GM12878 (cell line): ENCODE measurements around the gene GLT8D1. TPM values are rescaled to one million over a fixed set of nuclear protein-coding genes. Genes with fewer than 3 reads are reported as not detected.

Source experiments
- ATAC-seq: fragments of 200-7000 bp; cut with Tn5 transposase; 3 replicates; pipeline ENCODE4 v1.9.1; 2020; ENCODE audit warnings: mild to moderate bottlenecking, moderate library complexity
- BruUV-seq: library from RNA; stranded (reverse); fragments of 400-500 nt; replicated peaks from 2 replicates; lab custom pipeline; 2021; lab: Mats Ljungman, UMichigan
- CTCF ChIA-PET: fragments of 300-600 bp; sonication (Branson Sonifier 250); formaldehyde crosslinking; extraction: SDS; loops from one replicate; lab custom pipeline; 2021; ENCODE audit warnings: inconsistent platforms; lab: Yijun Ruan, JAX
- POLR2A ChIA-PET: fragments of 350-600 bp; formaldehyde crosslinking; extraction: SDS; loops from one replicate; lab custom pipeline; 2021; ENCODE audit warnings: inconsistent platforms; lab: Charles Lee
- RAD21 ChIA-PET: fragments of 300-600 bp; sonication (Branson Sonifier 250); formaldehyde crosslinking; loops from one replicate; lab custom pipeline; 2023; ENCODE audit warnings: antibody characterized with exemption; ENCODE audit not compliant: unreplicated experiment; lab: Charles Lee
- SMC1A ChIA-PET: fragments of 300-600 bp; sonication (Branson Sonifier 250); formaldehyde crosslinking; loops from one replicate; lab custom pipeline; 2023; ENCODE audit not compliant: unreplicated experiment, uncharacterized antibody; lab: Charles Lee
- DNase-seq: peaks from one replicate; pipeline ENCODE4 v3.0.0-alpha.2; 2011; ENCODE audit warnings: low read depth, low spot score
- FAIRE-seq: peaks from 3 replicates; lab custom pipeline; 2011; peaks lifted over from hg19 to GRCh38; lab: Jason Lieb, UNC
- H2AFZ ChIP-seq: 2 replicates; pipeline ENCODE4 v1.6.0; 2011; ENCODE audit warnings: low read depth, low read length, control low read depth; ENCODE audit not compliant: control insufficient read depth
- H3K27ac ChIP-seq: 2 replicates; pipeline ENCODE4 v1.5.1; 2011; ENCODE audit warnings: control low read depth; ENCODE audit not compliant: control insufficient read depth, insufficient read depth
- H3K27me3 ChIP-seq, 2 experiments: replicated peaks in 1 of 2; 2 replicates each; pipeline versions ENCODE4 v1.6.0 to v1.6.1; 2011; ENCODE audit warnings: low read length in 1 of 2; ENCODE audit not compliant: control insufficient read depth in 2 of 2, insufficient read depth in 2 of 2
- H3K36me3 ChIP-seq, 2 experiments: 2 replicates each; pipeline ENCODE4 v1.5.1; 2011; ENCODE audit warnings: low read length in 1 of 2; ENCODE audit not compliant: control insufficient read depth in 2 of 2, insufficient read depth in 2 of 2
- H3K4me1 ChIP-seq: 2 replicates; pipeline ENCODE4 v1.6.1; 2011; ENCODE audit warnings: mild to moderate bottlenecking, low read length, moderate library complexity, mixed read lengths; ENCODE audit not compliant: control insufficient read depth, insufficient read depth
- H3K4me2 ChIP-seq: 2 replicates; pipeline ENCODE4 v1.6.0; 2011; ENCODE audit warnings: control low read depth; ENCODE audit not compliant: control insufficient read depth, insufficient read depth
- H3K4me3 ChIP-seq: fragments of 200-600 bp; sonication (generic); 2 replicates; pipeline ENCODE4 v1.5.1; 2016
- H3K79me2 ChIP-seq: 2 replicates; pipeline ENCODE4 v1.6.0; 2011; ENCODE audit warnings: low read length; ENCODE audit not compliant: control insufficient read depth, insufficient read depth
- H3K9ac ChIP-seq: 2 replicates; pipeline ENCODE4 v1.8.0; 2011; ENCODE audit warnings: low read length, control low read depth, mixed read lengths; ENCODE audit not compliant: control insufficient read depth, insufficient read depth
- H3K9me3 ChIP-seq: replicated peaks from 3 replicates; pipeline ENCODE4 v1.5.1; 2011; ENCODE audit warnings: mild to moderate bottlenecking, low read length; ENCODE audit not compliant: control insufficient read depth, insufficient read depth
- H4K20me1 ChIP-seq: 2 replicates; pipeline ENCODE4 v1.6.0; 2011; ENCODE audit not compliant: control insufficient read depth, insufficient read depth
- CBX5 ChIP-seq: sonication (generic); IDR thresholded peaks from 2 replicates; pipeline ENCODE4 v1.6.1; 2016; ENCODE audit warnings: low read depth, moderate library complexity, mild to moderate bottlenecking, inconsistent platforms
- CREM ChIP-seq: IDR thresholded peaks from 2 replicates; pipeline ENCODE4 v1.6.1; 2014; ENCODE audit warnings: antibody characterized with exemption, low read depth
- ETV6 ChIP-seq, 2 experiments: fragments of 450-650 bp in 1 of 2; IDR thresholded peaks in 1 of 2; conservative IDR thresholded peaks in 1 of 2; 2 replicates each; pipeline ENCODE4 v1.6.1; 2014; ENCODE audit warnings: antibody characterized with exemption in 1 of 2, borderline replicate concordance in 1 of 2, low read depth in 1 of 2, mild to moderate bottlenecking in 1 of 2, moderate library complexity in 1 of 2
- FOS ChIP-seq: IDR thresholded peaks from 3 replicates; pipeline ENCODE4 v1.6.1; 2011; ENCODE audit warnings: borderline replicate concordance; ENCODE audit not compliant: insufficient read length; ENCODE audit errors: extremely low read depth
- JUND ChIP-seq: IDR thresholded peaks from 2 replicates; pipeline ENCODE4 v1.6.1; 2012; ENCODE audit warnings: low read depth, mild to moderate bottlenecking, low read length, improper control_type of control experiment, moderate library complexity
- MEF2A ChIP-seq: IDR thresholded peaks from 2 replicates; pipeline ENCODE4 v1.6.1; 2011; ENCODE audit warnings: low read depth, mild to moderate bottlenecking, low read length, moderate library complexity; ENCODE audit not compliant: insufficient read depth
- POU2F2 ChIP-seq: IDR thresholded peaks from 3 replicates; pipeline ENCODE4 v1.6.1; 2011; ENCODE audit warnings: low read depth, mild to moderate bottlenecking, low read length, borderline replicate concordance
- REST ChIP-seq: IDR thresholded peaks from 2 replicates; pipeline ENCODE4 v1.6.1; 2012; ENCODE audit warnings: mild to moderate bottlenecking, low read depth, low read length
- SMAD1 ChIP-seq: fragments of 450-650 bp; IDR thresholded peaks from 2 replicates; pipeline ENCODE4 v1.6.1; 2018; ENCODE audit warnings: mild to moderate bottlenecking, low read depth; ENCODE audit not compliant: partially characterized antibody
- SP1 ChIP-seq: IDR thresholded peaks from one replicate; pipeline ENCODE4 v1.6.1; 2011; ENCODE audit warnings: low read depth, low read length
- SREBF1 ChIP-seq: IDR thresholded peaks from 2 replicates; pipeline ENCODE4 v1.6.1; 2012; ENCODE audit warnings: mild to moderate bottlenecking, low read length
- SREBF2 ChIP-seq: IDR thresholded peaks from 2 replicates; pipeline ENCODE4 v1.6.1; 2012; ENCODE audit warnings: mild to moderate bottlenecking, low read length
- SUPT20H ChIP-seq: IDR thresholded peaks from 2 replicates; pipeline ENCODE4 v1.6.1; 2011; ENCODE audit warnings: low read depth, mild to moderate bottlenecking, low read length, moderate library complexity, borderline replicate concordance; ENCODE audit not compliant: control insufficient read depth
- SUZ12 ChIP-seq: fragments of 200-600 bp; sonication (generic); IDR thresholded peaks from one replicate; pipeline ENCODE4 v1.6.1; 2018; ENCODE audit warnings: antibody characterized with exemption, mild to moderate bottlenecking; ENCODE audit not compliant: unreplicated experiment
- TCF7 ChIP-seq: IDR thresholded peaks from 2 replicates; pipeline ENCODE4 v1.6.1; 2014; ENCODE audit warnings: antibody characterized with exemption, borderline replicate concordance
- ZNF207 ChIP-seq: fragments of 450-650 bp; IDR thresholded peaks from 2 replicates; pipeline ENCODE4 v1.6.1; 2014; ENCODE audit warnings: antibody characterized with exemption, mild to moderate bottlenecking, borderline replicate concordance
- ZNF24 ChIP-seq: fragments of 450-650 bp; IDR thresholded peaks from 2 replicates; pipeline ENCODE4 v1.6.1; 2017; ENCODE audit warnings: antibody characterized with exemption, mild to moderate bottlenecking
- WGBS: methylation state at CpG from one replicate; pipeline ENCODE4 v1.1.6; 2016; ENCODE audit warnings: low lambda C conversion rate; ENCODE audit not compliant: insufficient replicate concordance, insufficient coverage; ENCODE audit errors: missing lambda C conversion rate; 5-methylcytosine and 5-hydroxymethylcytosine counted together
- in situ Hi-C: fragments of 300-500 bp; cut with MboI; formaldehyde crosslinking; loops from 9 replicates; pipeline ENCODE4 v1.14.3; 2018; ENCODE audit warnings: mixed read lengths
- intact Hi-C: fragments of 100-400 bp; cut with micrococcal nuclease; formaldehyde crosslinking; loops from one replicate; pipeline ENCODE4 v1.14.2; 2022; ENCODE audit not compliant: unreplicated experiment
- polyA plus RNA-seq, 11 experiments: library from polyadenylated mRNA; depleted of rRNA in 4 of 11; unstranded in 6 of 11; stranded (reverse) in 5 of 11; fragments of >200 nt; fragmentation: Nextera tagmentation in 4 of 11; fragmentation: Illumina TruSeq in 1 of 11; extraction: Ambion mirVana in 4 of 11; extraction: Trizol in 1 of 11; gene quantifications; 1 replicate in 1 of 11; 2 replicates in 10 of 11; pipeline versions ENCODE4 v1.2.1 to v1.2.3, GENCODE V29; 2011 to 2016; ENCODE audit warnings: inconsistent platforms in 2 of 11, missing spikeins in 2 of 11, low read depth in 1 of 11
- total RNA-seq, 4 experiments: library from RNA; depleted of rRNA in 3 of 4; stranded (reverse); fragments of >200 nt in 3 of 4; fragmentation: Illumina TruSeq in 1 of 4; extraction: Trizol in 1 of 4; gene quantifications; 2 replicates each; pipeline versions ENCODE4 v1.2.1 to v1.2.3, GENCODE V29; 2013 to 2021
- TF ChIP-seq, protein P1 (sequence below): fragments of 450-650 bp; IDR thresholded peaks from 2 replicates; pipeline ENCODE4 v1.6.1; 2017; ENCODE audit warnings: mild to moderate bottlenecking

GLT8D1 gene
- total and polyA plus RNA-seq, 10 of the 15 experiments (the other 5 are each of a cell fraction or from before 2014, with no cell fraction given) = 25.3 to 73.4 (median 48.4) TPM

GRCh38 chr3:52752045-52752660, 46.6 kb upstream of the GLT8D1 start (continued):
- TF ChIP-seq REST (no peak), ZNF207 (no peak), SP1 (no peak), FOS (no peak)

DNA sequence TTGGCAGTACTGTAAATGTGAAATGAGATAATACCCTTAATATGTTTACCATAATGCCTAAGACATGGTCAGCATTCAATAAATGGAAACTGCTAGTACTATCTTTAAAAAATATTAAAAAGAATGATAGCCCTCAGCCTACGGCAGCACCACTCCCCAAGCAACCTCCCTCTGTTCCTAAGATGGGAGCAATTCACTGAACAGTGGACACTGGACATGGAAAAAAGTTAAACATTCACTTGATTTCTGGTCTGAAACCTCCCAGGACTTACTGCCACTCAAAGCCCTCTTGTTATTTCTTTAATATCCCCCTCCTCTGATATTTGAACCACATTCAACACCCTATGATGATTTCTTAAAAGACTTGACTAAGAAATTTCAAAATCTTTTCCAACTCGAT, 38.1 kb upstream of the GLT8D1 start:
- in situ Hi-C loops = no loop called here
- TF ChIP-seq TCF7 = no peak
- TF ChIP-seq SREBF2 = no peak
- no peak for TF ChIP-seq CREM
- TF ChIP-seq, protein P1, sequence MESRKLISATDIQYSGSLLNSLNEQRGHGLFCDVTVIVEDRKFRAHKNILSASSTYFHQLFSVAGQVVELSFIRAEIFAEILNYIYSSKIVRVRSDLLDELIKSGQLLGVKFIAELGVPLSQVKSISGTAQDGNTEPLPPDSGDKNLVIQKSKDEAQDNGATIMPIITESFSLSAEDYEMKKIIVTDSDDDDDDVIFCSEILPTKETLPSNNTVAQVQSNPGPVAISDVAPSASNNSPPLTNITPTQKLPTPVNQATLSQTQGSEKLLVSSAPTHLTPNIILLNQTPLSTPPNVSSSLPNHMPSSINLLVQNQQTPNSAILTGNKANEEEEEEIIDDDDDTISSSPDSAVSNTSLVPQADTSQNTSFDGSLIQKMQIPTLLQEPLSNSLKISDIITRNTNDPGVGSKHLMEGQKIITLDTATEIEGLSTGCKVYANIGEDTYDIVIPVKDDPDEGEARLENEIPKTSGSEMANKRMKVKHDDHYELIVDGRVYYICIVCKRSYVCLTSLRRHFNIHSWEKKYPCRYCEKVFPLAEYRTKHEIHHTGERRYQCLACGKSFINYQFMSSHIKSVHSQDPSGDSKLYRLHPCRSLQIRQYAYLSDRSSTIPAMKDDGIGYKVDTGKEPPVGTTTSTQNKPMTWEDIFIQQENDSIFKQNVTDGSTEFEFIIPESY = no peak
- TF ChIP-seq JUND = no peak
- no peak for TF ChIP-seq SUZ12
- no peak for TF ChIP-seq SREBF1
- no peak for TF ChIP-seq ETV6 (conservative IDR thresholded peaks at IDR 0.05 in 1 of 2, IDR thresholded peaks at IDR 0.05 in 1 of 2; ENCODE audit: borderline replicate concordance in 1 of 2, low read depth in 1 of 2)
- no peak for TF ChIP-seq CBX5
- no peak for TF ChIP-seq SUPT20H
- TF ChIP-seq SMAD1 = no peak
- no peak for TF ChIP-seq POU2F2
- no peak for TF ChIP-seq ZNF24
- no peak for TF ChIP-seq MEF2A

More for the DNA sequence above, 38.1 kb upstream of the GLT8D1 start:
- ChIA-PET SMC1A (interaction anchor here (0.9 to 1.1 kb wide), 5 partner anchors 13 to 327 kb away, joined by 3 to 4 read pairs (median 3); no protein-coding TSS in a partner anchor), POLR2A (no interaction called here), CTCF (interaction anchor here (0.6 to 3.5 kb wide), 12 partner anchors 10 to 912 kb away, joined by 3 to 16 read pairs (median 4); no protein-coding TSS in a partner anchor), RAD21 (interaction anchor here (0.9 to 2.3 kb wide), 5 partner anchors 47 to 330 kb away, joined by 3 to 6 read pairs (median 5); no protein-coding TSS in a partner anchor)
- FAIRE-seq (no peak), ATAC-seq (no peak), DNase-seq (no peak)
- H3K4me1 ChIP-seq = no peaks in the 10 kb centered on the region
- H3K27ac ChIP-seq = no peak overlapping the region
- H3K27me3 ChIP-seq = no peaks in the 10 kb centered on the region
- intact Hi-C loops = loop anchor here (2.0 to 5.0 kb wide), 2 partner anchors 149 to 189 kb away; no protein-coding TSS in a partner anchor
- peaks cover 0 to 17% of the 10 kb centered on the region in 2 experiments; a peak in 2 of 4 replicates for H3K36me3 ChIP-seq
- H3K9ac ChIP-seq = no peak overlapping the region
- H3K4me2 ChIP-seq = no peak overlapping the region
- BruUV-seq = no TSS peak
- no peak overlapping the region for H3K4me3 ChIP-seq
- H3K79me2 ChIP-seq = no peaks in the 10 kb centered on the region
- H3K9me3 ChIP-seq = no peaks in the 10 kb centered on the region
- H4K20me1 ChIP-seq = no peaks in the 10 kb centered on the region
- 59% methylated on average over 2 of the region's 2 CpGs for WGBS
- no peak overlapping the region for H2AFZ ChIP-seq
